ENCODE results near the gene SORCS3. TPM values are rescaled to one million over a fixed set of nuclear protein-coding genes. Genes with fewer than 3 reads are reported as not detected.

Gene SORCS3
- total and polyA plus RNA-seq, 2 of the 4 experiments (the other 2 are of a cell fraction), result not detected

- POLR2A ChIA-PET (ENCODE audit: unreplicated experiment), result no interaction called here
These were observed 22.0 kb downstream of the SORCS3 start for GRCh38 chr10:104663076-104663475.

More at GRCh38 chr10:104663076-104663475, 22.0 kb downstream of the SORCS3 start:
- in situ Hi-C loops (cut with MboI; ENCODE audit: low sequenced_read_pairs) (no loop called here), dilution Hi-C loops (cut with HindIII; ENCODE audit: low sequenced_read_pairs, unreplicated experiment) (no loop called here), intact Hi-C loops (cut with micrococcal nuclease) (no loop called here)
- H4K91ac ChIP-seq (ENCODE audit: insufficient read depth, low read depth, low read length), result no peak overlapping the region
- no peak overlapping the region for H3K23ac ChIP-seq (ENCODE audit: low read depth, low read length)
- H3K4me3 ChIP-seq (ENCODE audit: insufficient read depth, low read depth, low read length), result no peak overlapping the region
- H3K79me1 ChIP-seq (ENCODE audit: low read depth in 1 of 2, low read length in 2 of 2), result no peaks in the 10 kb centered on the region
- TF ChIP-seq NFE2L2 (IDR thresholded peaks at IDR 0.05; ENCODE audit: low read depth, low read length) (no peak), CTCF (conservative IDR thresholded peaks at IDR 0.05; ENCODE audit: low read depth, low read length) (no peak)
- no peak overlapping the region for H3K4ac ChIP-seq (ENCODE audit: low read depth, low read length)
- DNase-seq, result no peak
- H3K14ac ChIP-seq (replicated peaks; ENCODE audit: low read depth, low read length), result no peak overlapping the region
- H3K9me3 ChIP-seq (ENCODE audit: control insufficient read depth, insufficient read depth, low read length), result peaks cover 2% of the 10 kb centered on the region; the same call in 1 of the 2 replicates
- no peak overlapping the region for H3K56ac ChIP-seq (ENCODE audit: extremely low read depth, insufficient read depth, low read length)
- no peak overlapping the region for H2AFZ ChIP-seq (replicated peaks; ENCODE audit: low read length, poor library complexity)
- H2BK120ac ChIP-seq (ENCODE audit: low read depth, low read length), result no peak overlapping the region
- no peak overlapping the region for H3K4me2 ChIP-seq (ENCODE audit: low read depth, low read length)
- H2AK9ac ChIP-seq (replicated peaks; ENCODE audit: low read depth, low read length, poor library complexity), result no peak overlapping the region
- no peaks in the 10 kb centered on the region for H4K20me1 ChIP-seq (ENCODE audit: insufficient read depth, low read length)
- H4K5ac ChIP-seq (ENCODE audit: low read depth, low read length), result no peak overlapping the region
- no peaks in the 10 kb centered on the region for H3K9me1 ChIP-seq (ENCODE audit: insufficient read depth, low read length)
- H3K9ac ChIP-seq (ENCODE audit: low read depth, low read length), result no peak overlapping the region
- H2AK5ac ChIP-seq (ENCODE audit: low read depth, low read length), result no peak overlapping the region
- BruUV-seq (replicated peaks), result no TSS peak
- H3K18ac ChIP-seq (ENCODE audit: low read depth, low read length), result no peak overlapping the region
- no CpG with 5 or more reads among the region's 5 CpGs for WGBS, 2 experiments (ENCODE audit: extremely low coverage in 2 of 2, insufficient read length in 1 of 2)
- H3K27me3 ChIP-seq (ENCODE audit: control insufficient read depth, insufficient read depth, low read length), result no peaks in the 10 kb centered on the region
- H2BK20ac ChIP-seq (ENCODE audit: low read depth, low read length), result no peak overlapping the region
- ATAC-seq (ENCODE audit: low read depth), result no peak
- H3K4me1 ChIP-seq (ENCODE audit: control insufficient read depth, insufficient read depth, low read length), result no peaks in the 10 kb centered on the region
- no peaks in the 10 kb centered on the region for H3K36me3 ChIP-seq (ENCODE audit: control insufficient read depth, insufficient read depth, low read length)
- H2BK15ac ChIP-seq (ENCODE audit: low read depth, low read length), result no peak overlapping the region
- H3K27ac ChIP-seq (ENCODE audit: insufficient read depth, low read length), result no peak overlapping the region
- H4K8ac ChIP-seq (ENCODE audit: low read depth in 2 of 2, low read length in 2 of 2), result no peak overlapping the region
- CTCF ChIA-PET, result no interaction called here
- H2BK5ac ChIP-seq (ENCODE audit: low read depth, low read length, poor library complexity, severe bottlenecking), result no peak overlapping the region

Measured in IMR-90 (cell line).